OCI-LY3 (cell line): ENCODE results near the gene ZNF747.
"Not testable (repeated sequence)": the region's sequence is repeated elsewhere in the genome, so short reads cannot be mapped to it uniquely, and the experiment has no call there.

Experiments
- H2AFZ ChIP-seq: fragments of 200-600, 300-600 bp; shearing (Covaris generic); 2 replicates; pipeline ENCODE4 v1.6.0; 2014; ENCODE audit warnings: antibody characterized with exemption, low read depth, low read length
- H3K27ac ChIP-seq: fragments of 200-600, 300-600 bp; sonication (generic); 2 replicates; pipeline ENCODE4 v1.5.1; 2014; ENCODE audit warnings: mild to moderate bottlenecking, low read length, moderate library complexity, mixed read lengths
- H3K27me3 ChIP-seq: fragments of 200-600, 300-600 bp; sonication (generic); 2 replicates; pipeline ENCODE4 v1.6.1; 2014; ENCODE audit warnings: low read depth, low read length, mixed read lengths
- H3K36me3 ChIP-seq: fragments of 200-600, 300-600 bp; sonication (generic); replicated peaks from 2 replicates; pipeline ENCODE3; 2014; ENCODE audit warnings: low read depth, low read length, mixed read lengths
- H3K4me1 ChIP-seq: fragments of 300-600, 200-600 bp; sonication (generic); 2 replicates; pipeline ENCODE4 v1.6.1; 2014; ENCODE audit warnings: low read length, mixed read lengths
- H3K4me2 ChIP-seq: fragments of 200-600, 300-600 bp; sonication (generic); 2 replicates; pipeline ENCODE4 v1.6.1; 2014; ENCODE audit warnings: low read length, mixed read lengths
- H3K4me3 ChIP-seq: fragments of 300-600, 200-600 bp; sonication (generic); 2 replicates; pipeline ENCODE4 v1.5.1; 2014; ENCODE audit warnings: antibody characterized with exemption, mild to moderate bottlenecking, low read length, moderate library complexity
- H3K79me2 ChIP-seq: fragments of 300-600, 200-600 bp; shearing (Covaris generic); 2 replicates; pipeline ENCODE4 v1.6.1; 2014; ENCODE audit warnings: mild to moderate bottlenecking, low read length, mixed read lengths
- H3K9ac ChIP-seq: fragments of 300-600, 200-600 bp; shearing (Covaris generic); 2 replicates; pipeline ENCODE4 v1.6.0; 2014; ENCODE audit warnings: mild to moderate bottlenecking, low read length, moderate library complexity
- H3K9me3 ChIP-seq: fragments of 200-600, 300-600 bp; shearing (Covaris generic); 2 replicates; pipeline ENCODE4 v1.6.1; 2014; ENCODE audit warnings: low read length, mixed read lengths; ENCODE audit not compliant: insufficient read depth
- H4K20me1 ChIP-seq: fragments of 200-600, 300-600 bp; sonication (generic); 2 replicates; pipeline ENCODE4 v1.6.1; 2016; ENCODE audit warnings: low read length, mixed read lengths; ENCODE audit not compliant: insufficient read depth
- EZH2phosphoT487 ChIP-seq: fragments of 200-600 bp; shearing (Covaris generic); IDR thresholded peaks from 2 replicates; pipeline ENCODE4 v1.6.1; 2018; ENCODE audit warnings: antibody characterized with exemption, mixed run types, low read depth
- TF ChIP-seq, protein P1 (sequence below): fragments of 200-600, 300-600 bp; sonication (generic); IDR thresholded peaks from 2 replicates; pipeline ENCODE4 v1.5.1; 2014; ENCODE audit warnings: antibody characterized with exemption, low read length, low read depth

The ZNF747 gene

DNA sequence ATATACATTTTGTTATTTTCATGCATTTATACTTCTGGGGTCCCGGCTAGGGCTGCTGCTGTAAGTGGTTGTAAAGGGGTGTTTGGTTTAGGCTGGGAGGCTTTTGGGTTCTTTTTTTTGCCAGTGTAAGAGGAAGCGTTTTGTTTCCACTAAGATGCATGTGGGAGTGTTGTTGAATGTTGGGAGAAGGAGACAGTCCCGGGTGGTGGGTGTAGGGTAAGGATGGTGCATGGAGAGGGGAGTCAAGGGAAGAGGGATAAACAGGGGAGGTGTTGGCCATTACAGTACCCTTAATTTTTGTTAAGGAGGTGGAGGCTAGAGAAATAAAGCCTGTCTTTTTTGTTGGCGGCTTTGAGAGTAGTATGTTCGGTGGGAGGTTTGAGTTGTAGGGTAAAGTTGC lies 8.4 kb upstream of the ZNF747 start:
- TF ChIP-seq EZH2phosphoT487 = no peak
- H3K4me1 ChIP-seq = peaks cover 16% of the 10 kb centered on the region

DNA sequence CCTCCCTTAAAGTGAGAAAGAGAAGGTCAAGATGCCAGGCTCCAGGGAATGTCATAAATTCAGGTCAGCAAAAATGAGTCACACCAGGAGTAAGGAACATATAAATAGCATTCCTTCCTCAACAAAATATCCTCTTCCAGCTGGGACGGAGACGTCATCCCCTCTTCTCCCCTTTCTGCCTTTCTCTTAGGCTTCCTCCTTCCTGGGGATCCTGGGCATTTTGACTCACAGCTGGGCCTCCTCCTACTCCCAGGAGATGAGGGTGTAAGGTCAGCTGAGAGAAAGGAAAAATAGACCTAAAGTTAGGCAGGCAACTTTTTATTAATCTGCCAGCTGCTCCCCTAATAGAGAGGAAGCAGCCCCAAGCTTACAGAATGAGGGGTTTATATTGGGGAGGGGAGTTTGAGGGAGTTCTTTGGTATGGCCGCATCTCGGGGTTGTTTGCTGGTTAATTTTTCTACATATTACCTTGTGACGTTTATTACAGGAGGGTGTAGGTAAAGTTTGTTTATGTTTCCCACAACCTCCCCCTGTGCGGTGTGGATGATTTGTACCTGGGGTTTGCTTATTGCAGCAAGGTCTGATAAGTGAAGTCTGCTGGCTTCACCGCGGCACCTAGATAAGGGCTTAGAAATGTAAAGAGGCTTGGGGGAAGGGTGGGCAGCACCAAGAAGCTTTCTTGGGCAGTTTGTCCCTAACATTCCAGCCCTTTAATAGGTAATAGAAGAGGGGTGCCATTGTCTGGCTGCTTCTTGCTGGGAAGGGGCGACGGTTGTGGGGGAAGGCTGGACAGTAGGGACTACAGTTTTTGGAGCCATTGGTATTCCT lies 7.1 kb upstream of the ZNF747 start:
- TF ChIP-seq, protein P1, sequence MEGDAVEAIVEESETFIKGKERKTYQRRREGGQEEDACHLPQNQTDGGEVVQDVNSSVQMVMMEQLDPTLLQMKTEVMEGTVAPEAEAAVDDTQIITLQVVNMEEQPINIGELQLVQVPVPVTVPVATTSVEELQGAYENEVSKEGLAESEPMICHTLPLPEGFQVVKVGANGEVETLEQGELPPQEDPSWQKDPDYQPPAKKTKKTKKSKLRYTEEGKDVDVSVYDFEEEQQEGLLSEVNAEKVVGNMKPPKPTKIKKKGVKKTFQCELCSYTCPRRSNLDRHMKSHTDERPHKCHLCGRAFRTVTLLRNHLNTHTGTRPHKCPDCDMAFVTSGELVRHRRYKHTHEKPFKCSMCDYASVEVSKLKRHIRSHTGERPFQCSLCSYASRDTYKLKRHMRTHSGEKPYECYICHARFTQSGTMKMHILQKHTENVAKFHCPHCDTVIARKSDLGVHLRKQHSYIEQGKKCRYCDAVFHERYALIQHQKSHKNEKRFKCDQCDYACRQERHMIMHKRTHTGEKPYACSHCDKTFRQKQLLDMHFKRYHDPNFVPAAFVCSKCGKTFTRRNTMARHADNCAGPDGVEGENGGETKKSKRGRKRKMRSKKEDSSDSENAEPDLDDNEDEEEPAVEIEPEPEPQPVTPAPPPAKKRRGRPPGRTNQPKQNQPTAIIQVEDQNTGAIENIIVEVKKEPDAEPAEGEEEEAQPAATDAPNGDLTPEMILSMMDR = no peak
- no peak for TF ChIP-seq EZH2phosphoT487
- no peak overlapping the region for H2AFZ ChIP-seq
- no peak overlapping the region for H3K27ac ChIP-seq
- H3K4me3 ChIP-seq = no peak overlapping the region
- peak overlapping the region; percentile 45; the same call in 1 of the 2 replicates for H3K4me2 ChIP-seq
- no peaks in the 10 kb centered on the region for H4K20me1 ChIP-seq
- H3K4me1 ChIP-seq = peaks cover 16% of the 10 kb centered on the region
- no peaks in the 10 kb centered on the region for H3K27me3 ChIP-seq
- no peaks in the 10 kb centered on the region for H3K9me3 ChIP-seq
- H3K9ac ChIP-seq = no peak overlapping the region
- H3K79me2 ChIP-seq = no peaks in the 10 kb centered on the region
- H3K36me3 ChIP-seq = no peaks in the 10 kb centered on the region

More for the DNA sequence above, 8.4 kb upstream of the ZNF747 start:
- H3K27ac ChIP-seq = no peak overlapping the region
- no peak overlapping the region for H3K4me3 ChIP-seq
- no peak overlapping the region for H2AFZ ChIP-seq
- H3K9ac ChIP-seq = no peak overlapping the region
- H3K27me3 ChIP-seq = no peaks in the 10 kb centered on the region
- no peak overlapping the region for H3K4me2 ChIP-seq
- H4K20me1 ChIP-seq = no peaks in the 10 kb centered on the region
- no peaks in the 10 kb centered on the region for H3K36me3 ChIP-seq
- no peaks in the 10 kb centered on the region for H3K79me2 ChIP-seq
- no peaks in the 10 kb centered on the region for H3K9me3 ChIP-seq

DNA sequence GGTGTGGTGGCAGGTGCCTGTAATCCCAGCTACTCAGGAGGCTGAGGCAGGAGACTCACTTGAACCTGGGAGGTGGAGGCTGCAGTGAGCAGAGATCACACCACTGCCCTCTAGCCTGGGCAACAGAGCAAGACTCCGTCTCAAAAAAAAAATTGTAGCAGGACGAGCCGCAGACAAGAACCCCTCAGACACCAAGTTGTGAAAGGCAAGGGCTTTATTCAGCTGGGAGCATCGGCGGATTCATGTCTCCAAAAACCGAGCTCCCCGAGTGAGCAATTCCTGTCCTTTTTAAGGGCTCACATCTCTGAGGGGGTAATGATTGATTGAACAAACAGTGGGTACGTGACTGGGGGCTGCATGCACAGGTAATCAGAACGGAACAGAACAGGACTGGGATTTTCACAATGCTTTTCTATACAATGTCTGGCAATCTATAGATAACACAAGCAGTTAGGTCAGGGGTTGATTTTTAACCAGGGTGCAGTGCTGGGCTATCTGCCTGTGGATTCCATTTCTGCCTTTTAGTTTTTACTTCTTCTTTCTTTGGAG lies 6.3 kb upstream of the ZNF747 start:
- H3K4me3 ChIP-seq, H3K27me3 ChIP-seq, H3K79me2 ChIP-seq, H4K20me1 ChIP-seq, H3K9me3 ChIP-seq, H3K27ac ChIP-seq, H3K36me3 ChIP-seq, H3K9ac ChIP-seq: not testable (repeated sequence)
- Histone ChIP-seq H3K4me1 (peaks cover 18% of the 10 kb centered on the region), H3K4me2 (peak overlapping the region; percentile 45; the same call in 1 of the 2 replicates), H2AFZ (0 out of 2 replicates have a peak overlapping the region, but pooled peaks have one; percentile 70)

DNA sequence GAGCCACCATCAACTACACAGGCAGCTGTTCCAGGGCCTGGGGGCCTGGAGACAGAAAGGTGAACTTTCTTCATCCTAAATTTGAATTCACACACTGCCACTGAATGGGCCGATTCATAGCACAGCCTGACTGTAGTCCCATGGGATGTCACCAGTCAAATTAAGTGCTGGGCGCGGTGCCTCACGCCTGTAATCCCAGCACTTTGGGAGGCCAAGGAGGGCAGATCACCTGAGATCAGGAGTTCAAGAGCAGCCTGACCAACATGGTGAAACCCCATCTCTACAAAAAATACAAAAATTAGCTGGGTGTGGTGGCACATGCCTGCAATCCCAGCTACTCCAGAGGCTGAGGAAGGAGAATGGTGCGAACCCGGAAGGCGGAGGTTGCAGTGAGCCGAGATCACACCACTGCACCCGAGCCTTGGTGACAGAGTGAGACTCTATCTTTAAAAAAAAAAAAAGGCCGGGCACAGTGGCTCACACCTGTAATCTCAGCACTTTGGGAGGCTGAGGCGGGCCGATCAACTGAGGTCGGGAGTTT lies 5.4 kb upstream of the ZNF747 start:
- H3K9me3 ChIP-seq, H3K4me3 ChIP-seq, H3K27ac ChIP-seq, H4K20me1 ChIP-seq, H3K4me2 ChIP-seq, H3K27me3 ChIP-seq, H3K36me3 ChIP-seq, H2AFZ ChIP-seq, H3K9ac ChIP-seq: not testable (repeated sequence)
- Histone ChIP-seq H3K79me2 (peaks cover 10% of the 10 kb centered on the region), H3K4me1 (peaks cover 21% of the 10 kb centered on the region)

DNA sequence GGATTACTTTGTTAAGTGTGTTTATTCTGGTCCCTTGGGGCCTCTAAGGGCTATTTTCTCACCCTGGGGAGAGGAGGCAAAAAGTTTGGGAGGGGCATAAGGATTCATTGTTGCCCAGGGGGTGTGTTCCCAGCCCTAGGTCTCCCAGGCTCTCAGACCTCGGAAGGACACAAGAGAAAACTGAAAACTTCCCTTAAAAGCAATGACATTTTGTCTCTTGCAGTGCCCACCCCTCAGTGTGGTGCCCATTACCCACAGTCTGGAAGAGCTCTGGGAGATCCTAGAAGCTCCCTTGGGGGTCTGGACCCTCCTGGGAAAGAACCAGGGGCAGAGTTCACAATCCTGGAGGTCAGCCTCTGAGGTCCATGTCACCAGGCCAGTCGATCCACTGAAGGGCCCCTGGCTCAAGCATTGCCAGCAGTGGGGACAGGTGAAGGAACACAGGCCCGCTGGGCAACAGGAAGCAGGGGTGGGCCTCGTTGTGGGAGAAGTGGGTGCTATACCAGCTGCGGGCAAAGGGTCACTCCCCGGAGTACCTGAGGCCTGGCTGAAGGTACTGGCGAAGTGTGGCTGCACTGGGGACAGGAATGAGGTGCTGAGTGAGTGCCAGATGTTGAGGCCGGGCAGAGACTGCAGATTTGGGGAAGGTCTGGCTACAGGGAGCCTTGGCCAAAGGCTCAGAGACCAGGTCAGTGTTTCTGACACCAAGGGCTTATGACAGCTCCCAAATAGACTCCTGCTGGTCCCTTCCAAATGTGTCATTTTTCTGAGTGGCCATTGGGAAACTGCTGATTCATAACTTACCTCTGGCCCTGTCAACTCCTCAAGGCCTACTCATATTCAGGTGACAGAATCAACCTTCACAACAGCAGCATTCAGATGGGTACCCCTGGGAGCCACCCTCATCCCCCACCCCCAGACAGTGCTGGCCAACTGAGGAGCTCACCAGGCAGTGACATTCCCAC lies 4.6 kb upstream of the ZNF747 start:
- Histone ChIP-seq H3K36me3 (no peaks in the 10 kb centered on the region), H3K27ac (no peak overlapping the region), H2AFZ (no peak overlapping the region), H3K9me3 (no peaks in the 10 kb centered on the region), H3K27me3 (no peaks in the 10 kb centered on the region), H3K4me2 (no peak overlapping the region), H3K4me1 (peaks cover 21% of the 10 kb centered on the region), H3K79me2 (peaks cover 15% of the 10 kb centered on the region), H3K4me3 (no peak overlapping the region), H4K20me1 (no peaks in the 10 kb centered on the region), H3K9ac (no peak overlapping the region)
- TF ChIP-seq EZH2phosphoT487 = no peak
- TF ChIP-seq, protein P1 = no peak

DNA sequence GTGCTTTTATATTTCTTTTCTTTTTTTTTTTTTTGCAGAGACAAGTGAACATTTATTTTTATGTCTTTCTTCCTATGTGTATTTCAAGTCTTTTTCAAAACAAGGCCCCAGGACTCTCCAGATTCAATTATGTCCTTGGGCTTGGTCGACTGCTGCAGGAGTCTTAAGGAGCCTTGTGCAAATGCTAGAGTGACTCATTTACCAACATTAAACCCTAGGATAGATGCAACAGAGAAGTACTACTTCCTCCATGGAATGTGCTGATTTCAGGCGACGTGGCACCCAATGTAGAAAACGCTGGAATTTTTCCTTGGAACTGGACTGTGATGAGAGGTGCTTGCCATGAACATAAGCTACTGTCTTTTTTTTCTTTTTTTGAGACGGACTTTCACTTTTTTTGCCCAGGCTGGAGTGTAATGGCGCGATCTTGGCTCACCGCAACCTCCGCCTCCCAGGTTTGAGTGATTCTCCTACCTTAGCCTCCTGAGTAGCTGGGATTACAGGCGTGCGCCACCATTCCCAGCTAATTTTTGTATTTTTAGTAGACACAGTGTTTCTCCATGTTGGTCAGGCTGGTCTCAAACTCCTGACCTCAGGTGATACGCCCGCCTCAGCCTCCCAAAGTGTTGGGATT lies 1.9 kb upstream of the ZNF747 start:
- not testable (repeated sequence) for H3K36me3 ChIP-seq, H4K20me1 ChIP-seq, H2AFZ ChIP-seq, H3K27ac ChIP-seq, H3K27me3 ChIP-seq, H3K9me3 ChIP-seq
- H3K4me1 ChIP-seq = peaks cover 23% of the 10 kb centered on the region
- peak overlapping the region; percentile 94 for H3K4me2 ChIP-seq
- H3K4me3 ChIP-seq = peak overlapping the region; percentile 92; the same call in 1 of the 2 replicates
- H3K9ac ChIP-seq = peak overlapping the region; percentile 96; the same call in 1 of the 2 replicates
- peaks cover 27% of the 10 kb centered on the region for H3K79me2 ChIP-seq
